B cell (primary cell): ENCODE results near the gene PXN. TPM values are rescaled to one million over a fixed set of nuclear protein-coding genes. Genes with fewer than 3 reads are reported as not detected.

Experiments used
- ATAC-seq: fragments of 200-7000 bp; cut with Tn5 transposase; one replicate; pipeline ENCODE4 v1.10.0; 2021; ENCODE audit warnings: low read depth, mild to moderate bottlenecking, moderate number of reproducible peaks, moderate library complexity
- CTCF ChIA-PET: fragments of 350-600 bp; sonication (Branson Sonifier 250); formaldehyde crosslinking; loops from one replicate; lab custom pipeline; 2021; ENCODE audit warnings: antibody characterized with exemption, inconsistent platforms; lab: Charles Lee
- POLR2A ChIA-PET: fragments of 350-600 bp; sonication (Branson Sonifier 250); formaldehyde crosslinking; loops from one replicate; lab custom pipeline; 2021; ENCODE audit warnings: antibody characterized with exemption; lab: Charles Lee
- DNase-seq: peaks from one replicate; pipeline ENCODE4 v3.0.0; 2013
- H2AFZ ChIP-seq: 2 replicates; pipeline ENCODE4 v1.6.1; 2012; ENCODE audit warnings: mild to moderate bottlenecking, low read depth, low read length; ENCODE audit not compliant: insufficient read depth, poor library complexity, severe bottlenecking
- H3K27ac ChIP-seq, 2 donors: 1 replicate in 1 of 2; 2 replicates in 1 of 2; pipeline ENCODE4 v1.5.1; 2012 to 2013; ENCODE audit warnings: low read length in 2 of 2, mild to moderate bottlenecking in 2 of 2, moderate library complexity in 1 of 2
- H3K27me3 ChIP-seq, 4 experiments: fragments of 200-600 bp in 1 of 4; sonication (generic) in 1 of 4; replicated peaks in 1 of 4; 1 replicate in 2 of 4; 2 replicates in 2 of 4; pipeline versions ENCODE4 v1.6.1 to v1.7.0; 2013 to 2016; ENCODE audit warnings: low read length in 3 of 4, mild to moderate bottlenecking in 2 of 4, mixed read lengths in 1 of 4, moderate library complexity in 1 of 4; ENCODE audit not compliant: insufficient read depth in 4 of 4, control insufficient read depth in 3 of 4; ENCODE audit errors: control extremely low read depth in 1 of 4
- H3K36me3 ChIP-seq, 2 experiments: replicated peaks in 1 of 2; 1 replicate in 1 of 2; 2 replicates in 1 of 2; pipeline versions ENCODE4 v1.6.1 to v1.7.1; 2013; ENCODE audit warnings: low read length in 1 of 2; ENCODE audit not compliant: insufficient read depth in 2 of 2, control insufficient read depth in 1 of 2; ENCODE audit errors: control extremely low read depth in 1 of 2, extremely low read depth in 1 of 2
- H3K4me1 ChIP-seq, 2 donors: fragments of 200-600 bp in 1 of 2; sonication (generic) in 1 of 2; 1 replicate in 1 of 2; 2 replicates in 1 of 2; pipeline versions ENCODE4 v1.5.1 to v1.6.1; 2013 to 2017; ENCODE audit warnings: low read length in 2 of 2; ENCODE audit not compliant: control insufficient read depth in 2 of 2, insufficient read depth in 2 of 2
- H3K4me2 ChIP-seq: replicated peaks from 2 replicates; pipeline ENCODE3; 2012; ENCODE audit warnings: mild to moderate bottlenecking, low read depth, low read length; ENCODE audit not compliant: poor library complexity, severe bottlenecking
- H3K4me3 ChIP-seq, 5 experiments: fragments of 200-600 bp in 1 of 5; sonication (generic) in 1 of 5; 1 replicate in 3 of 5; 2 replicates in 2 of 5; pipeline versions ENCODE4 v1.5.1 to v1.7.0; 2011 to 2016; ENCODE audit warnings: low read length in 4 of 5, mild to moderate bottlenecking in 4 of 5, low read depth in 2 of 5, control low read depth in 1 of 5, moderate library complexity in 1 of 5; ENCODE audit not compliant: insufficient read depth in 1 of 5; ENCODE audit errors: control extremely low read depth in 1 of 5, extremely low read depth in 1 of 5
- H3K79me2 ChIP-seq: fragments of 200-600 bp; sonication (generic); one replicate; pipeline ENCODE4 v1.6.0; 2016; ENCODE audit warnings: low read length; ENCODE audit not compliant: control insufficient read depth, insufficient read depth
- H3K9ac ChIP-seq: fragments of 200-600 bp; sonication (generic); 2 replicates; pipeline ENCODE4 v1.6.1; 2017; ENCODE audit warnings: mild to moderate bottlenecking, low read length, moderate library complexity
- H3K9me3 ChIP-seq, 3 donors: one replicate each; pipeline versions ENCODE4 v1.6.1 to v1.7.1; 2013; ENCODE audit warnings: low read length in 2 of 3; ENCODE audit not compliant: control insufficient read depth in 2 of 3, insufficient read depth in 1 of 3; ENCODE audit errors: control extremely low read depth in 1 of 3
- H4K20me1 ChIP-seq: 2 replicates; pipeline ENCODE4 v1.6.0; 2012; ENCODE audit warnings: mild to moderate bottlenecking, low read length; ENCODE audit not compliant: insufficient read depth, control insufficient read depth, poor library complexity, severe bottlenecking
- H3K27ac Mint-ChIP-seq: one replicate; pipeline ENCODE4 v1.8.0; 2021; ENCODE audit warnings: mixed read lengths
- H3K27me3 Mint-ChIP-seq: one replicate; pipeline ENCODE4 v1.8.0; 2021; ENCODE audit warnings: mixed read lengths
- H3K4me1 Mint-ChIP-seq: one replicate; pipeline ENCODE4 v1.8.0; 2021; ENCODE audit warnings: mixed read lengths
- H3K4me3 Mint-ChIP-seq: one replicate; pipeline ENCODE4 v1.8.0; 2021; ENCODE audit warnings: mixed read lengths
- H3K9me3 Mint-ChIP-seq: one replicate; pipeline ENCODE4 v1.8.0; 2022; ENCODE audit warnings: mixed read lengths; ENCODE audit not compliant: insufficient read depth
- CTCF ChIP-seq: fragments of 200-600 bp; IDR thresholded peaks from one replicate; pipeline ENCODE4 v1.8.0; 2022; ENCODE audit warnings: antibody characterized with exemption, mild to moderate bottlenecking
- EZH2 ChIP-seq: IDR thresholded peaks from 2 replicates; pipeline ENCODE4 v1.6.1; 2012; ENCODE audit warnings: borderline replicate concordance, low read depth, mild to moderate bottlenecking, moderate library complexity, low read length; ENCODE audit not compliant: insufficient read depth, poor library complexity, severe bottlenecking
- WGBS: methylation state at CpG from one replicate; pipeline ENCODE4 v1.1.5; 2013; ENCODE audit warnings: missing lambda C conversion rate; ENCODE audit not compliant: insufficient coverage; 5-methylcytosine and 5-hydroxymethylcytosine counted together
- intact Hi-C: fragments of 100-400 bp; cut with micrococcal nuclease; formaldehyde crosslinking; loops from one replicate; pipeline ENCODE4 v1.10.0; 2022
- polyA plus RNA-seq: library from polyadenylated mRNA; depleted of rRNA; stranded (reverse); fragments of >200 nt; gene quantifications from 2 replicates; pipeline ENCODE4 v1.2.3, GENCODE V29; 2012
- total RNA-seq, 2 donors: library from RNA; stranded (reverse); fragments of 120-200 nt in 1 of 2; gene quantifications; 1 replicate in 1 of 2; 2 replicates in 1 of 2; pipeline versions ENCODE4 v1.2.3 to v1.2.4, GENCODE V29; 2013 to 2022

Gene PXN
- total and polyA plus RNA-seq, 2 donors (not counting 1 experiment from before 2014, with no cell fraction given), result 2.0 to 3.1 TPM

- under 1% methylated on average over 16 of the region's 17 CpGs for WGBS
- Histone ChIP-seq H3K4me2 (peak overlapping the region; percentile 70), H3K4me3 (peak overlapping the region; percentile 61 to 87 (median 82)), H3K9ac (peak overlapping the region; percentile 85), H3K4me1 (peaks cover 14 to 20% of the 10 kb centered on the region in 2 donors), H2AFZ (peak overlapping the region; percentile 68), H3K27ac (peak overlapping the region; percentile 99), H3K79me2 (no peaks in the 10 kb centered on the region), H3K36me3 (no peaks in the 10 kb centered on the region), H3K27me3 (no peaks in the 10 kb centered on the region), H4K20me1 (no peaks in the 10 kb centered on the region), H3K9me3 (no peaks in the 10 kb centered on the region)
- ChIA-PET POLR2A (interaction anchor here (1.2 to 3.6 kb wide), 9 partner anchors 10 to 394 kb away, joined by 3 to 65 read pairs (median 12); partner anchors contain the start of genes MLEC, RAB35, RPLP0 and SIRT4), CTCF (interaction anchor here (0.8 to 4.3 kb wide), 6 partner anchors 10 to 204 kb away, joined by 3 to 53 read pairs (median 8); partner anchors contain the start of genes DYNLL1, PXN, RPLP0 and SIRT4)
- no peak overlapping the region for H3K27ac Mint-ChIP-seq
- TF ChIP-seq CTCF (no peak), EZH2 (no peak)
- H3K9me3 Mint-ChIP-seq, result no peaks in the 10 kb centered on the region
- peaks cover 13% of the 10 kb centered on the region for H3K4me1 Mint-ChIP-seq
- H3K4me3 Mint-ChIP-seq, result no peak overlapping the region
- H3K27me3 Mint-ChIP-seq, result no peaks in the 10 kb centered on the region
- ATAC-seq, result peak; percentile 1
- DNase-seq, result no peak
- intact Hi-C loops, result loop anchor here (2.0 kb wide), 2 partner anchors 176 to 304 kb away; partner anchors contain the start of genes BICDL1 and RAB35
Measured at GRCh38 chr12:120292411-120292660, 26.8 kb upstream of the PXN start.

- POLR2A ChIA-PET, result interaction anchor here (0.5 to 3.6 kb wide), 19 partner anchors 8 to 940 kb away, joined by 3 to 65 read pairs (median 6); partner anchors contain the start of genes PXN, RAB35, RPLP0 and SIRT4
- ATAC-seq (no peak), DNase-seq (peak; percentile 58)
- H3K27ac ChIP-seq, result peak overlapping the region; percentile 99
- H3K4me3 Mint-ChIP-seq, result peak overlapping the region; percentile 68
- H3K27me3 ChIP-seq, result no peaks in the 10 kb centered on the region
- H4K20me1 ChIP-seq, result no peaks in the 10 kb centered on the region
- H3K4me1 Mint-ChIP-seq, result peaks cover 13% of the 10 kb centered on the region
- CTCF ChIA-PET, result interaction anchor here (0.7 to 4.3 kb wide), 7 partner anchors 9 to 89 kb away, joined by 3 to 53 read pairs (median 12); partner anchors contain the start of genes PXN, RPLP0 and SIRT4
- H3K4me3 ChIP-seq, result peak overlapping the region in 4 of 5 experiments; percentile 3 to 87 (median 57)
- H3K27me3 Mint-ChIP-seq, result no peaks in the 10 kb centered on the region
- H3K9me3 Mint-ChIP-seq, result no peaks in the 10 kb centered on the region
- TF ChIP-seq EZH2, result no peak
- TF ChIP-seq CTCF, result no peak
- peak overlapping the region; percentile 74 for H3K27ac Mint-ChIP-seq
- H2AFZ ChIP-seq, result peak overlapping the region; percentile 28
- peaks cover 14 to 20% of the 10 kb centered on the region in 2 donors for H3K4me1 ChIP-seq
- H3K79me2 ChIP-seq, result no peaks in the 10 kb centered on the region
- intact Hi-C loops, result loop anchor here (1.0 kb wide), 1 partner anchor 25 kb away; the partner anchor contains the start of gene PXN
- H3K4me2 ChIP-seq, result peak overlapping the region; percentile 70
- WGBS, result 37% methylated on average over 15 of the region's 22 CpGs
- H3K9me3 ChIP-seq, result no peaks in the 10 kb centered on the region
- H3K9ac ChIP-seq, result peak overlapping the region; percentile 85
- H3K36me3 ChIP-seq, result no peaks in the 10 kb centered on the region
Measured at GRCh38 chr12:120290609-120291305, 25.2 kb upstream of the PXN start.
